ENCODE results near the gene KIAA1191. TPM values are rescaled to one million over a fixed set of nuclear protein-coding genes. Genes with fewer than 3 reads are reported as not detected.

Gene KIAA1191, protein sequence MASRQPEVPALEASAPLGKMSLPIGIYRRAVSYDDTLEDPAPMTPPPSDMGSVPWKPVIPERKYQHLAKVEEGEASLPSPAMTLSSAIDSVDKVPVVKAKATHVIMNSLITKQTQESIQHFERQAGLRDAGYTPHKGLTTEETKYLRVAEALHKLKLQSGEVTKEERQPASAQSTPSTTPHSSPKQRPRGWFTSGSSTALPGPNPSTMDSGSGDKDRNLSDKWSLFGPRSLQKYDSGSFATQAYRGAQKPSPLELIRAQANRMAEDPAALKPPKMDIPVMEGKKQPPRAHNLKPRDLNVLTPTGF
- total RNA-seq (2021) (92.7 to 111 TPM (median 103 TPM) in 3 replicates), Bru-seq, nascent RNA (percentile 91 among the genes with signal in this experiment)
- long read RNA-seq, experiment 1, transcript KIAA1191-202 (8 exons, 2,700 nt): minor isoform, 14 of 420 reads
- long read RNA-seq, experiment 1, transcript KIAA1191-203 (5 exons, 2,243 nt): minor isoform, 6 of 420 reads
- long read RNA-seq, experiment 1, transcript KIAA1191-201 (9 exons, 2,991 nt): major isoform, 291 of 420 reads
- long read RNA-seq, experiment 1, partial matches to known transcripts: 11 of 420 reads
- long read RNA-seq, experiment 1, other reads (novel, unspliced or antisense): 91 of 420 reads
- long read RNA-seq, experiment 2, transcript KIAA1191-201 (9 exons, 2,991 nt): major isoform, 44 of 114 reads
- long read RNA-seq, experiment 2, partial matches to known transcripts: 12 of 114 reads
- long read RNA-seq, experiment 2, other reads (novel, unspliced or antisense): 53 of 114 reads
- long read RNA-seq, experiment 3, transcript KIAA1191-201 (9 exons, 2,991 nt): major isoform, 19 of 34 reads
- long read RNA-seq, experiment 3, partial matches to known transcripts: 3 of 34 reads
- long read RNA-seq, experiment 3, other reads (novel, unspliced or antisense): 10 of 34 reads

DNA sequence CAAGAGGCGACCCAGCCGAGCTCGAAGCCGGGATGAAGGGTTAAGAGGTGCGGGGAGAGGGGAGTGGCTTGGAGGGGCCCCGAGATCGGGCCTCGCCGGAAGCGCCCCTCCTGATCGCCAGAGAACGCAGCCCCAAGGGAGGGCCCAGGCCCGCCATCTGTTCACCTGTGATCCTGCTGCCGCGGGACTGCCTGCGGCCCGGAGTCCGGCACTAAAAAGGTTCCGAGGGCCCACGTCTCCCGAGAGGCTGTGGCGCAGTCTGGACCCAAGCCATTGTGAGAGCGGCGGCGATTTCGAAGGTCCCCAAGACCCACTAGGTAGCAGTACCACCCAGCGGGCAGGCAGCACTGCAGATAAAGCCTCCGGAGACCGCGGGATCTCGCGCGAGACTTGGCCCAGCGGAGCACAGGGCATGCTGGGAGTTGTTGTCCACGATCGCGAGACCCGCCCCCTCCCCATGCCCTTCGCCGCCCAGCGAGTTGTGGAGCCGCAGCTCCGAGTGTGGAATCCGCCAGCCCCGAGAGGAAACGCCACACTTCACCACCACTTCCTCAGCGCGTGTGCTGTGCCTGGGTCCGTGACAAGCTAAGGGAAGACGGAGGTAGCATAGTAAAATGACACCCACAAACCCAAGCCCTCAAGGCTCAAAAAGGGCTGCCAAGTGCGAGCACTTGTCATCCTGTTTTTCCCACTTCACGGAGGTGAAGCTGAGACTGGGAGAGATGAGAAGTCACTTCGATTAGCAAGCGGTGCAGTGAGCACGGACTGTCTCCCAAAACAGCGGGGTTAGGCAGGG is at the start of gene KIAA1191:
Gene KIAA1191, minus strand, starts transcription at position 328 of the 796 bp plus-strand sequence. CDS start 2,256 bp downstream, outside the sequence.
- H3K9me3 Mint-ChIP-seq: no peaks in the 10 kb centered on the region
- H3K4me3 Mint-ChIP-seq: peak within 1 kb of the TSS; percentile 97
- H3K27me3 Mint-ChIP-seq (ENCODE audit: low read depth): peaks cover 44% of the 10 kb centered on the region
- ChIA-PET POLR2A (interaction anchor here (0.6 to 2.0 kb wide), 3 partner anchors 86 to 286 kb away, joined by 3 to 6 read pairs (median 5); partner anchors contain the start of genes FAF2, RNF44 and TSPAN17), CTCF (interaction anchor here (0.5 to 2.7 kb wide), 7 partner anchors 10 to 632 kb away, joined by 3 to 16 read pairs (median 3); partner anchors contain the start of gene FAF2)
- peaks cover 11% of the 10 kb centered on the region for H3K4me1 Mint-ChIP-seq
- ATAC-seq (peak; percentile 77), DNase-seq (ENCODE audit: low spot score) (peak; percentile 88)
- peaks cover 20% of the 10 kb centered on the region for H3K36me3 Mint-ChIP-seq
- H3K27ac Mint-ChIP-seq: peak within 1 kb of the TSS; percentile 87
- TF ChIP-seq, protein P1, sequence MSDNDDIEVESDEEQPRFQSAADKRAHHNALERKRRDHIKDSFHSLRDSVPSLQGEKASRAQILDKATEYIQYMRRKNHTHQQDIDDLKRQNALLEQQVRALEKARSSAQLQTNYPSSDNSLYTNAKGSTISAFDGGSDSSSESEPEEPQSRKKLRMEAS (CRISPR knock-in tag; IDR thresholded peaks at IDR 0.05): peak; percentile 59; the same call in 1 of the 2 replicates
- 0 out of 2 replicates have a peak, but pooled peaks have one; percentile 40 for TF ChIP-seq TEAD1 (CRISPR knock-in tag; IDR thresholded peaks at IDR 0.05)
- TF ChIP-seq ETV6 (CRISPR knock-in tag; IDR thresholded peaks at IDR 0.05): peak; percentile 23; the same call in 1 of the 2 replicates
- TF ChIP-seq FOXP1 (CRISPR knock-in tag; IDR thresholded peaks at IDR 0.05; ENCODE audit: borderline replicate concordance): peak; percentile 80; the same call in 1 of the 2 replicates
- TF ChIP-seq, protein P2, sequence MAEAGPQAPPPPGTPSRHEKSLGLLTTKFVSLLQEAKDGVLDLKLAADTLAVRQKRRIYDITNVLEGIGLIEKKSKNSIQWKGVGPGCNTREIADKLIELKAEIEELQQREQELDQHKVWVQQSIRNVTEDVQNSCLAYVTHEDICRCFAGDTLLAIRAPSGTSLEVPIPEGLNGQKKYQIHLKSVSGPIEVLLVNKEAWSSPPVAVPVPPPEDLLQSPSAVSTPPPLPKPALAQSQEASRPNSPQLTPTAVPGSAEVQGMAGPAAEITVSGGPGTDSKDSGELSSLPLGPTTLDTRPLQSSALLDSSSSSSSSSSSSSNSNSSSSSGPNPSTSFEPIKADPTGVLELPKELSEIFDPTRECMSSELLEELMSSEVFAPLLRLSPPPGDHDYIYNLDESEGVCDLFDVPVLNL (CRISPR knock-in tag; IDR thresholded peaks at IDR 0.05; ENCODE audit: borderline replicate concordance, low read depth): 0 out of 2 replicates have a peak, but pooled peaks have one; percentile 21
- TF ChIP-seq, protein P3, sequence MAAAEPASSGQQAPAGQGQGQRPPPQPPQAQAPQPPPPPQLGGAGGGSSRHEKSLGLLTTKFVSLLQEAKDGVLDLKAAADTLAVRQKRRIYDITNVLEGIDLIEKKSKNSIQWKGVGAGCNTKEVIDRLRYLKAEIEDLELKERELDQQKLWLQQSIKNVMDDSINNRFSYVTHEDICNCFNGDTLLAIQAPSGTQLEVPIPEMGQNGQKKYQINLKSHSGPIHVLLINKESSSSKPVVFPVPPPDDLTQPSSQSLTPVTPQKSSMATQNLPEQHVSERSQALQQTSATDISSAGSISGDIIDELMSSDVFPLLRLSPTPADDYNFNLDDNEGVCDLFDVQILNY (CRISPR knock-in tag; IDR thresholded peaks at IDR 0.05): peak; percentile 42
- no peak for TF ChIP-seq ZNF423 (CRISPR knock-in tag; IDR thresholded peaks at IDR 0.05)
- no peak for TF ChIP-seq RORB (CRISPR knock-in tag; IDR thresholded peaks at IDR 0.05)
- peak; percentile 87 for TF ChIP-seq SP1 (CRISPR knock-in tag; conservative IDR thresholded peaks at IDR 0.05)
- peak; percentile 59; the same call in 1 of the 2 replicates for TF ChIP-seq GABPB1 (CRISPR knock-in tag; IDR thresholded peaks at IDR 0.05)
- TF ChIP-seq FOXK1 (CRISPR knock-in tag; IDR thresholded peaks at IDR 0.05): peak; percentile 66; the same call in 1 of the 2 replicates
- peak; percentile 85 for TF ChIP-seq GTF2I (CRISPR knock-in tag; conservative IDR thresholded peaks at IDR 0.05)
- no peak; the same call in 1 of the 2 replicates for TF ChIP-seq MYBL2 (CRISPR knock-in tag; IDR thresholded peaks at IDR 0.05)
- TF ChIP-seq, protein P4, sequence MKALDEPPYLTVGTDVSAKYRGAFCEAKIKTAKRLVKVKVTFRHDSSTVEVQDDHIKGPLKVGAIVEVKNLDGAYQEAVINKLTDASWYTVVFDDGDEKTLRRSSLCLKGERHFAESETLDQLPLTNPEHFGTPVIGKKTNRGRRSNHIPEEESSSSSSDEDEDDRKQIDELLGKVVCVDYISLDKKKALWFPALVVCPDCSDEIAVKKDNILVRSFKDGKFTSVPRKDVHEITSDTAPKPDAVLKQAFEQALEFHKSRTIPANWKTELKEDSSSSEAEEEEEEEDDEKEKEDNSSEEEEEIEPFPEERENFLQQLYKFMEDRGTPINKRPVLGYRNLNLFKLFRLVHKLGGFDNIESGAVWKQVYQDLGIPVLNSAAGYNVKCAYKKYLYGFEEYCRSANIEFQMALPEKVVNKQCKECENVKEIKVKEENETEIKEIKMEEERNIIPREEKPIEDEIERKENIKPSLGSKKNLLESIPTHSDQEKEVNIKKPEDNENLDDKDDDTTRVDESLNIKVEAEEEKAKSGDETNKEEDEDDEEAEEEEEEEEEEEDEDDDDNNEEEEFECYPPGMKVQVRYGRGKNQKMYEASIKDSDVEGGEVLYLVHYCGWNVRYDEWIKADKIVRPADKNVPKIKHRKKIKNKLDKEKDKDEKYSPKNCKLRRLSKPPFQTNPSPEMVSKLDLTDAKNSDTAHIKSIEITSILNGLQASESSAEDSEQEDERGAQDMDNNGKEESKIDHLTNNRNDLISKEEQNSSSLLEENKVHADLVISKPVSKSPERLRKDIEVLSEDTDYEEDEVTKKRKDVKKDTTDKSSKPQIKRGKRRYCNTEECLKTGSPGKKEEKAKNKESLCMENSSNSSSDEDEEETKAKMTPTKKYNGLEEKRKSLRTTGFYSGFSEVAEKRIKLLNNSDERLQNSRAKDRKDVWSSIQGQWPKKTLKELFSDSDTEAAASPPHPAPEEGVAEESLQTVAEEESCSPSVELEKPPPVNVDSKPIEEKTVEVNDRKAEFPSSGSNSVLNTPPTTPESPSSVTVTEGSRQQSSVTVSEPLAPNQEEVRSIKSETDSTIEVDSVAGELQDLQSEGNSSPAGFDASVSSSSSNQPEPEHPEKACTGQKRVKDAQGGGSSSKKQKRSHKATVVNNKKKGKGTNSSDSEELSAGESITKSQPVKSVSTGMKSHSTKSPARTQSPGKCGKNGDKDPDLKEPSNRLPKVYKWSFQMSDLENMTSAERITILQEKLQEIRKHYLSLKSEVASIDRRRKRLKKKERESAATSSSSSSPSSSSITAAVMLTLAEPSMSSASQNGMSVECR (CRISPR knock-in tag; IDR thresholded peaks at IDR 0.05; ENCODE audit: borderline replicate concordance): peak; percentile 55; the same call in 1 of the 2 replicates
- no peak for TF ChIP-seq ZNF219 (CRISPR knock-in tag; IDR thresholded peaks at IDR 0.05; ENCODE audit: borderline replicate concordance)
- TF ChIP-seq, protein P5, sequence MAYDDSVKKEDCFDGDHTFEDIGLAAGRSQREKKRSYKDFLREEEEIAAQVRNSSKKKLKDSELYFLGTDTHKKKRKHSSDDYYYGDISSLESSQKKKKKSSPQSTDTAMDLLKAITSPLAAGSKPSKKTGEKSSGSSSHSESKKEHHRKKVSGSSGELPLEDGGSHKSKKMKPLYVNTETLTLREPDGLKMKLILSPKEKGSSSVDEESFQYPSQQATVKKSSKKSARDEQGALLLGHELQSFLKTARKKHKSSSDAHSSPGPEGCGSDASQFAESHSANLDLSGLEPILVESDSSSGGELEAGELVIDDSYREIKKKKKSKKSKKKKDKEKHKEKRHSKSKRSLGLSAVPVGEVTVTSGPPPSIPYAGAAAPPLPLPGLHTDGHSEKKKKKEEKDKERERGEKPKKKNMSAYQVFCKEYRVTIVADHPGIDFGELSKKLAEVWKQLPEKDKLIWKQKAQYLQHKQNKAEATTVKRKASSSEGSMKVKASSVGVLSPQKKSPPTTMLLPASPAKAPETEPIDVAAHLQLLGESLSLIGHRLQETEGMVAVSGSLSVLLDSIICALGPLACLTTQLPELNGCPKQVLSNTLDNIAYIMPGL (CRISPR knock-in tag; IDR thresholded peaks at IDR 0.05): peak; percentile 67; the same call in 1 of the 2 replicates
- 0 out of 2 replicates have a peak, but pooled peaks have one; percentile 88 for TF ChIP-seq CBFB (CRISPR knock-in tag; IDR thresholded peaks at IDR 0.05; ENCODE audit: low read depth)
- TF ChIP-seq CREM (CRISPR knock-in tag; IDR thresholded peaks at IDR 0.05): 0 out of 2 replicates have a peak, but pooled peaks have one; percentile 4
- TF ChIP-seq SMAD4 (CRISPR knock-in tag; IDR thresholded peaks at IDR 0.05): no peak
- TF ChIP-seq NFE2L1 (CRISPR knock-in tag; IDR thresholded peaks at IDR 0.05): peak; percentile 32; the same call in 1 of the 2 replicates

Measured in WTC11 (cell line).